IMR-90 (cell line): ENCODE data around the gene MAGI2. TPM values are rescaled to one million over a fixed set of nuclear protein-coding genes. Genes with fewer than 3 reads are reported as not detected.

Experiments used
- ATAC-seq: fragments of 200-7000 bp; cut with Tn5 transposase; 2 replicates; pipeline ENCODE4 v1.9.1; 2020; ENCODE audit warnings: low read depth, mild to moderate bottlenecking, moderate library complexity
- BruUV-seq: library from RNA; stranded (reverse); fragments of 400-500 nt; replicated peaks from 2 replicates; lab custom pipeline; 2021; lab: Mats Ljungman, UMichigan
- CTCF ChIA-PET: fragments of 300-600 bp; formaldehyde crosslinking; extraction: SDS; loops from one replicate; lab custom pipeline; 2021; ENCODE audit warnings: antibody characterized with exemption; lab: Yijun Ruan, JAX
- POLR2A ChIA-PET: fragments of 300-600 bp; sonication (Branson Sonifier 250); formaldehyde crosslinking; loops from one replicate; lab custom pipeline; 2022; ENCODE audit warnings: antibody characterized with exemption; ENCODE audit not compliant: unreplicated experiment; lab: Charles Lee
- DNase-seq: peaks from one replicate; pipeline ENCODE4 v3.0.0; 2013
- H2AFZ ChIP-seq: replicated peaks from 2 replicates; pipeline ENCODE3; 2013; ENCODE audit warnings: low read length, mild to moderate bottlenecking; ENCODE audit not compliant: poor library complexity
- H2AK5ac ChIP-seq: 2 replicates; pipeline ENCODE4 v1.6.1; 2013; ENCODE audit warnings: low read depth, low read length, inconsistent platforms
- H2AK9ac ChIP-seq: replicated peaks from 2 replicates; pipeline ENCODE3; 2013; ENCODE audit warnings: mild to moderate bottlenecking, low read depth, low read length, moderate library complexity; ENCODE audit not compliant: poor library complexity
- H2BK120ac ChIP-seq: 2 replicates; pipeline ENCODE4 v1.6.1; 2013; ENCODE audit warnings: low read depth, low read length, inconsistent platforms
- H2BK15ac ChIP-seq: 3 replicates; pipeline ENCODE4 v1.6.1; 2013; ENCODE audit warnings: low read depth, low read length, inconsistent platforms
- H2BK20ac ChIP-seq: 2 replicates; pipeline ENCODE4 v1.6.1; 2013; ENCODE audit warnings: low read depth, mild to moderate bottlenecking, inconsistent platforms, low read length, moderate library complexity
- H2BK5ac ChIP-seq: 2 replicates; pipeline ENCODE4 v1.6.1; 2013; ENCODE audit warnings: mild to moderate bottlenecking, low read depth, low read length, inconsistent platforms; ENCODE audit not compliant: poor library complexity, severe bottlenecking
- H3K14ac ChIP-seq: replicated peaks from 2 replicates; pipeline ENCODE4 v1.6.1; 2013; ENCODE audit warnings: low read depth, low read length, inconsistent platforms
- H3K18ac ChIP-seq: 2 replicates; pipeline ENCODE4 v1.6.1; 2013; ENCODE audit warnings: low read depth, low read length, control low read depth
- H3K23ac ChIP-seq: 2 replicates; pipeline ENCODE4 v1.6.1; 2013; ENCODE audit warnings: low read depth, low read length, inconsistent platforms
- H3K27ac ChIP-seq: 2 replicates; pipeline ENCODE4 v1.5.1; 2013; ENCODE audit warnings: mild to moderate bottlenecking, control low read depth, low read length; ENCODE audit not compliant: insufficient read depth
- H3K27me3 ChIP-seq: 2 replicates; pipeline ENCODE4 v1.6.1; 2013; ENCODE audit warnings: low read length; ENCODE audit not compliant: control insufficient read depth, insufficient read depth
- H3K36me3 ChIP-seq: 2 replicates; pipeline ENCODE4 v1.6.1; 2013; ENCODE audit warnings: low read length, mixed read lengths; ENCODE audit not compliant: control insufficient read depth, insufficient read depth
- H3K4ac ChIP-seq: 2 replicates; pipeline ENCODE4 v1.6.1; 2013; ENCODE audit warnings: low read depth, low read length, inconsistent platforms
- H3K4me1 ChIP-seq: 2 replicates; pipeline ENCODE4 v1.6.1; 2013; ENCODE audit warnings: low read length, mixed read lengths; ENCODE audit not compliant: control insufficient read depth, insufficient read depth
- H3K4me2 ChIP-seq: 2 replicates; pipeline ENCODE4 v1.6.1; 2013; ENCODE audit warnings: low read depth, mild to moderate bottlenecking, control low read depth, low read length, moderate library complexity
- H3K4me3 ChIP-seq: 2 replicates; pipeline ENCODE4 v1.5.1; 2013; ENCODE audit warnings: low read depth, mild to moderate bottlenecking, control low read depth, low read length, moderate library complexity; ENCODE audit not compliant: insufficient read depth
- H3K56ac ChIP-seq: 2 replicates; pipeline ENCODE4 v1.6.1; 2013; ENCODE audit warnings: low read length, inconsistent platforms; ENCODE audit not compliant: insufficient read depth; ENCODE audit errors: extremely low read depth
- H3K79me1 ChIP-seq, 2 experiments: 2 replicates each; pipeline ENCODE4 v1.6.1; 2013; ENCODE audit warnings: low read length in 2 of 2, inconsistent platforms in 1 of 2, low read depth in 1 of 2
- H3K9ac ChIP-seq: 2 replicates; pipeline ENCODE4 v1.6.1; 2013; ENCODE audit warnings: low read depth, low read length, control low read depth
- H3K9me1 ChIP-seq: 2 replicates; pipeline ENCODE4 v1.6.1; 2013; ENCODE audit warnings: low read length, inconsistent platforms; ENCODE audit not compliant: insufficient read depth
- H3K9me3 ChIP-seq: 2 replicates; pipeline ENCODE4 v1.6.1; 2013; ENCODE audit warnings: low read length; ENCODE audit not compliant: control insufficient read depth, insufficient read depth
- H4K20me1 ChIP-seq: 2 replicates; pipeline ENCODE4 v1.6.1; 2013; ENCODE audit warnings: low read length, inconsistent platforms; ENCODE audit not compliant: insufficient read depth
- H4K5ac ChIP-seq: 2 replicates; pipeline ENCODE4 v1.6.1; 2013; ENCODE audit warnings: mild to moderate bottlenecking, low read depth, low read length, control low read depth
- H4K8ac ChIP-seq, 2 experiments: 2 replicates each; pipeline ENCODE4 v1.6.1; 2013; ENCODE audit warnings: low read depth in 2 of 2, low read length in 2 of 2, control low read depth in 1 of 2, inconsistent platforms in 1 of 2
- H4K91ac ChIP-seq: 2 replicates; pipeline ENCODE4 v1.6.1; 2013; ENCODE audit warnings: low read depth, low read length, inconsistent platforms; ENCODE audit not compliant: insufficient read depth
- BHLHE40 ChIP-seq: fragments of 150-350 bp; IDR thresholded peaks from 2 replicates; pipeline ENCODE4 v1.6.1; 2016; ENCODE audit warnings: mild to moderate bottlenecking, low read depth, low read length
- CEBPB ChIP-seq: IDR thresholded peaks from 2 replicates; pipeline ENCODE4 v1.6.1; 2012; ENCODE audit warnings: low read depth, low read length, improper control_type of control experiment
- CHD1 ChIP-seq: IDR thresholded peaks from 2 replicates; pipeline ENCODE4 v1.6.1; 2012; ENCODE audit warnings: low read depth, low read length, improper control_type of control experiment
- FOS ChIP-seq: fragments of 150-350 bp; IDR thresholded peaks from 2 replicates; pipeline ENCODE4 v1.6.1; 2016; ENCODE audit warnings: low read depth, low read length
- MAFK ChIP-seq: IDR thresholded peaks from 2 replicates; pipeline ENCODE4 v1.6.1; 2012; ENCODE audit warnings: low read depth, low read length, improper control_type of control experiment
- MAZ ChIP-seq: IDR thresholded peaks from 2 replicates; pipeline ENCODE4 v1.6.1; 2012; ENCODE audit warnings: low read depth, mild to moderate bottlenecking, low read length, improper control_type of control experiment, moderate library complexity, borderline replicate concordance
- MXI1 ChIP-seq: IDR thresholded peaks from 2 replicates; pipeline ENCODE4 v1.6.1; 2012; ENCODE audit warnings: low read depth, mild to moderate bottlenecking, low read length, moderate library complexity, borderline replicate concordance
- NFE2L2 ChIP-seq: fragments of 150-350 bp; IDR thresholded peaks from 2 replicates; pipeline ENCODE4 v1.6.1; 2016; ENCODE audit warnings: low read depth, mild to moderate bottlenecking, low read length
- POLR2A ChIP-seq: IDR thresholded peaks from 2 replicates; pipeline ENCODE4 v1.6.1; 2012; ENCODE audit warnings: mild to moderate bottlenecking, low read depth, low read length
- RAD21 ChIP-seq: IDR thresholded peaks from 2 replicates; pipeline ENCODE4 v1.6.1; 2012; ENCODE audit warnings: low read length, improper control_type of control experiment
- RCOR1 ChIP-seq: IDR thresholded peaks from 2 replicates; pipeline ENCODE4 v1.6.1; 2012; ENCODE audit warnings: mild to moderate bottlenecking, low read length, improper control_type of control experiment; ENCODE audit not compliant: insufficient replicate concordance
- RFX5 ChIP-seq: IDR thresholded peaks from 2 replicates; pipeline ENCODE4 v1.8.0; 2012; ENCODE audit warnings: low read depth, mild to moderate bottlenecking, low read length, moderate library complexity
- SMC3 ChIP-seq: fragments of 150-350 bp; IDR thresholded peaks from 2 replicates; pipeline ENCODE4 v1.6.1; 2016; ENCODE audit warnings: low read depth, mild to moderate bottlenecking, antibody characterized with exemption, low read length, moderate library complexity
- USF2 ChIP-seq: fragments of 150-350 bp; IDR thresholded peaks from 2 replicates; pipeline ENCODE4 v1.6.1; 2017; ENCODE audit warnings: mild to moderate bottlenecking, antibody characterized with exemption, low read length, low read depth
- WGBS, 2 experiments: methylation state at CpG; one replicate each; pipeline versions ENCODE4 v1.1.5 to v1.1.7; 2013; ENCODE audit warnings: missing lambda C conversion rate in 2 of 2; ENCODE audit not compliant: insufficient read length in 1 of 2; ENCODE audit errors: extremely low coverage in 2 of 2; 5-methylcytosine and 5-hydroxymethylcytosine counted together
- dilution Hi-C: fragments of 300-500 bp; cut with HindIII; formaldehyde crosslinking; loops from one replicate; pipeline ENCODE4 v1.14.3; 2018; ENCODE audit warnings: low sequenced_read_pairs; ENCODE audit not compliant: unreplicated experiment
- in situ Hi-C: fragments of 300-500 bp; cut with MboI; formaldehyde crosslinking; loops from 3 replicates; pipeline ENCODE4 v1.14.3; 2019; ENCODE audit warnings: low sequenced_read_pairs, inconsistent platforms, mixed read lengths
- intact Hi-C: fragments of 100-400 bp; cut with micrococcal nuclease; formaldehyde crosslinking; loops from 2 replicates; pipeline ENCODE4 v1.10.0; 2022
- polyA plus RNA-seq, 3 experiments: library from polyadenylated mRNA; depleted of rRNA; stranded (reverse); fragments of >200 nt; gene quantifications; 2 replicates each; pipeline ENCODE4 v1.2.3, GENCODE V29; 2012; ENCODE audit warnings: low replicate concordance in 1 of 3
- total RNA-seq: library from RNA; depleted of rRNA; stranded (reverse); fragments of >200 nt; gene quantifications from 2 replicates; pipeline ENCODE4 v1.2.3, GENCODE V29; 2012
- TF ChIP-seq, protein P1 (sequence below): fragments of 150-350 bp; IDR thresholded peaks from 2 replicates; pipeline ENCODE4 v1.6.1; 2016; ENCODE audit warnings: low read depth, mild to moderate bottlenecking, low read length, moderate library complexity, borderline replicate concordance
- TF ChIP-seq, protein P2 (sequence below): conservative IDR thresholded peaks from 2 replicates; pipeline ENCODE4 v1.5.1; 2012; ENCODE audit warnings: mild to moderate bottlenecking, low read depth, low read length, improper control_type of control experiment

Gene MAGI2
- total and polyA plus RNA-seq, 2 of the 4 experiments (the other 2 are of a cell fraction) = 2.5 to 17.9 TPM

GRCh38 chr7:79221211-79221610 is 232.3 kb downstream of the MAGI2 start:
- H4K8ac ChIP-seq = no peak overlapping the region
- in situ Hi-C loops = no loop called here
- H4K20me1 ChIP-seq = no peaks in the 10 kb centered on the region
- no peak for DNase-seq
- no peak overlapping the region for H2AK5ac ChIP-seq
- H3K9me3 ChIP-seq = no peaks in the 10 kb centered on the region
- no peak overlapping the region for H2BK5ac ChIP-seq
- H3K4me1 ChIP-seq = no peaks in the 10 kb centered on the region; the same call in 1 of the 2 replicates
- H4K91ac ChIP-seq = no peak overlapping the region
- H3K18ac ChIP-seq = no peak overlapping the region
- no peak overlapping the region for H3K4me2 ChIP-seq
- WGBS, 2 experiments = no CpG with 5 or more reads among the region's 2 CpGs
- CTCF ChIA-PET = interaction anchor here (0.7 kb wide), 1 partner anchor 52 kb away, joined by 3 read pairs; no protein-coding TSS in a partner anchor
- H3K14ac ChIP-seq = no peak overlapping the region
- no peaks in the 10 kb centered on the region for H3K36me3 ChIP-seq
- no peak overlapping the region for H4K5ac ChIP-seq
- no peak overlapping the region for H3K23ac ChIP-seq
- intact Hi-C loops = no loop called here
- H3K56ac ChIP-seq = no peak overlapping the region
- POLR2A ChIA-PET = no interaction called here
- no TSS peak for BruUV-seq
- no peak overlapping the region for H2AK9ac ChIP-seq
- no peak for TF ChIP-seq MAZ
- TF ChIP-seq NFE2L2 = no peak
- no peak for TF ChIP-seq MAFK
- no peak for TF ChIP-seq RAD21
- TF ChIP-seq CHD1 = no peak
- TF ChIP-seq CEBPB = no peak
- TF ChIP-seq, protein P1, sequence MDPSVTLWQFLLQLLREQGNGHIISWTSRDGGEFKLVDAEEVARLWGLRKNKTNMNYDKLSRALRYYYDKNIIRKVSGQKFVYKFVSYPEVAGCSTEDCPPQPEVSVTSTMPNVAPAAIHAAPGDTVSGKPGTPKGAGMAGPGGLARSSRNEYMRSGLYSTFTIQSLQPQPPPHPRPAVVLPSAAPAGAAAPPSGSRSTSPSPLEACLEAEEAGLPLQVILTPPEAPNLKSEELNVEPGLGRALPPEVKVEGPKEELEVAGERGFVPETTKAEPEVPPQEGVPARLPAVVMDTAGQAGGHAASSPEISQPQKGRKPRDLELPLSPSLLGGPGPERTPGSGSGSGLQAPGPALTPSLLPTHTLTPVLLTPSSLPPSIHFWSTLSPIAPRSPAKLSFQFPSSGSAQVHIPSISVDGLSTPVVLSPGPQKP = no peak
- no peak for TF ChIP-seq MXI1
- no peak for TF ChIP-seq POLR2A
- TF ChIP-seq RCOR1 = no peak
- TF ChIP-seq, protein P2, sequence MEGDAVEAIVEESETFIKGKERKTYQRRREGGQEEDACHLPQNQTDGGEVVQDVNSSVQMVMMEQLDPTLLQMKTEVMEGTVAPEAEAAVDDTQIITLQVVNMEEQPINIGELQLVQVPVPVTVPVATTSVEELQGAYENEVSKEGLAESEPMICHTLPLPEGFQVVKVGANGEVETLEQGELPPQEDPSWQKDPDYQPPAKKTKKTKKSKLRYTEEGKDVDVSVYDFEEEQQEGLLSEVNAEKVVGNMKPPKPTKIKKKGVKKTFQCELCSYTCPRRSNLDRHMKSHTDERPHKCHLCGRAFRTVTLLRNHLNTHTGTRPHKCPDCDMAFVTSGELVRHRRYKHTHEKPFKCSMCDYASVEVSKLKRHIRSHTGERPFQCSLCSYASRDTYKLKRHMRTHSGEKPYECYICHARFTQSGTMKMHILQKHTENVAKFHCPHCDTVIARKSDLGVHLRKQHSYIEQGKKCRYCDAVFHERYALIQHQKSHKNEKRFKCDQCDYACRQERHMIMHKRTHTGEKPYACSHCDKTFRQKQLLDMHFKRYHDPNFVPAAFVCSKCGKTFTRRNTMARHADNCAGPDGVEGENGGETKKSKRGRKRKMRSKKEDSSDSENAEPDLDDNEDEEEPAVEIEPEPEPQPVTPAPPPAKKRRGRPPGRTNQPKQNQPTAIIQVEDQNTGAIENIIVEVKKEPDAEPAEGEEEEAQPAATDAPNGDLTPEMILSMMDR = no peak
- no peak for TF ChIP-seq RFX5
- no peak for TF ChIP-seq USF2
- no peak for TF ChIP-seq SMC3
- no peak for TF ChIP-seq FOS
- TF ChIP-seq BHLHE40 = no peak
- H3K9ac ChIP-seq = no peak overlapping the region
- dilution Hi-C loops = no loop called here
- H2AFZ ChIP-seq = no peak overlapping the region
- no peak for ATAC-seq
- peaks cover 7 to 17% of the 10 kb centered on the region in 2 experiments; a peak in 2 of 4 replicates for H3K79me1 ChIP-seq
- H3K27ac ChIP-seq = no peak overlapping the region
- H2BK120ac ChIP-seq = no peak overlapping the region
- H2BK15ac ChIP-seq = no peak overlapping the region
- no peak overlapping the region for H3K4me3 ChIP-seq
- peaks cover 3% of the 10 kb centered on the region; the same call in 1 of the 2 replicates for H3K9me1 ChIP-seq
- no peaks in the 10 kb centered on the region for H3K27me3 ChIP-seq
- no peak overlapping the region for H2BK20ac ChIP-seq
- H3K4ac ChIP-seq = no peak overlapping the region
